Prostate gland (tissue), 2 donors: Measurements from ENCODE around the gene WDR20. TPM values are rescaled to one million over a fixed set of nuclear protein-coding genes. Genes with fewer than 3 reads are reported as not detected.

ENCODE experiments used
- DNase-seq: peaks from one replicate; pipeline ENCODE4 v3.0.0-alpha.2; 2019; ENCODE audit warnings: low spot score
- H3K27ac ChIP-seq, 2 donors: fragments of 200-600 bp; sonication (generic); 2 replicates each; pipeline ENCODE4 v1.5.1; 2017 to 2019
- H3K27me3 ChIP-seq: fragments of 200-600 bp; sonication (generic); replicated peaks from 2 replicates; pipeline ENCODE4 v1.5.1; 2019; ENCODE audit not compliant: insufficient read depth
- H3K36me3 ChIP-seq, 2 donors: fragments of 200-600 bp; sonication (generic); 1 replicate in 1 of 2; 2 replicates in 1 of 2; pipeline versions ENCODE4 v1.5.1 to v1.8.1; 2017 to 2019
- H3K4me1 ChIP-seq: fragments of 200-600 bp; sonication (generic); replicated peaks from 2 replicates; pipeline ENCODE4 v1.5.1; 2019
- H3K4me3 ChIP-seq, 2 donors: fragments of 200-600 bp; sonication (generic); 2 replicates each; pipeline ENCODE4 v1.5.1; 2017 to 2019
- H3K9me3 ChIP-seq: fragments of 200-600 bp; sonication (generic); 2 replicates; pipeline ENCODE4 v1.5.1; 2017
- POLR2A ChIP-seq: fragments of 450-650 bp; IDR thresholded peaks from one replicate; pipeline ENCODE4 v1.6.1; 2016; ENCODE audit warnings: antibody characterized with exemption, mild to moderate bottlenecking
- POLR2AphosphoS5 ChIP-seq: sonication (generic); formaldehyde crosslinking; IDR thresholded peaks from one replicate; pipeline ENCODE4 v1.6.1; 2017; ENCODE audit warnings: antibody characterized with exemption
- WGBS: methylation state at CpG from one replicate; pipeline ENCODE4 v1.1.5; 2018; 5-methylcytosine and 5-hydroxymethylcytosine counted together
- intact Hi-C: fragments of 100-400 bp; cut with DNase I; formaldehyde crosslinking; loops from one replicate; pipeline ENCODE4 v1.14.2; 2022
- total RNA-seq, 2 donors: library from RNA; depleted of rRNA; stranded (reverse); fragments of >200 nt; gene quantifications; one replicate each; pipeline ENCODE4 v1.1.0, GENCODE V29; 2016
- TF ChIP-seq, protein P1 (sequence below), 4 experiments: fragments of 200-600 bp in 2 of 4; fragments of 450-650 bp in 2 of 4; sonication (generic) in 2 of 4; IDR thresholded peaks; 1 replicate in 3 of 4; 2 replicates in 1 of 4; pipeline ENCODE4 v1.5.1; 2016 to 2019; ENCODE audit warnings: antibody characterized with exemption in 4 of 4, mild to moderate bottlenecking in 2 of 4, moderate library complexity in 2 of 4

Gene WDR20
- total RNA-seq, 2 donors from 2014 or later = 36.6 to 38.6 TPM

- intact Hi-C loops = no loop called here
- 92% methylated on average over 5 of the region's 5 CpGs for WGBS
- H3K4me1 ChIP-seq = no peaks in the 10 kb centered on the region
- DNase-seq = no peak
- H3K36me3 ChIP-seq = no peaks in the 10 kb centered on the region
- TF ChIP-seq POLR2AphosphoS5 (no peak), POLR2A (no peak)
- TF ChIP-seq, protein P1, sequence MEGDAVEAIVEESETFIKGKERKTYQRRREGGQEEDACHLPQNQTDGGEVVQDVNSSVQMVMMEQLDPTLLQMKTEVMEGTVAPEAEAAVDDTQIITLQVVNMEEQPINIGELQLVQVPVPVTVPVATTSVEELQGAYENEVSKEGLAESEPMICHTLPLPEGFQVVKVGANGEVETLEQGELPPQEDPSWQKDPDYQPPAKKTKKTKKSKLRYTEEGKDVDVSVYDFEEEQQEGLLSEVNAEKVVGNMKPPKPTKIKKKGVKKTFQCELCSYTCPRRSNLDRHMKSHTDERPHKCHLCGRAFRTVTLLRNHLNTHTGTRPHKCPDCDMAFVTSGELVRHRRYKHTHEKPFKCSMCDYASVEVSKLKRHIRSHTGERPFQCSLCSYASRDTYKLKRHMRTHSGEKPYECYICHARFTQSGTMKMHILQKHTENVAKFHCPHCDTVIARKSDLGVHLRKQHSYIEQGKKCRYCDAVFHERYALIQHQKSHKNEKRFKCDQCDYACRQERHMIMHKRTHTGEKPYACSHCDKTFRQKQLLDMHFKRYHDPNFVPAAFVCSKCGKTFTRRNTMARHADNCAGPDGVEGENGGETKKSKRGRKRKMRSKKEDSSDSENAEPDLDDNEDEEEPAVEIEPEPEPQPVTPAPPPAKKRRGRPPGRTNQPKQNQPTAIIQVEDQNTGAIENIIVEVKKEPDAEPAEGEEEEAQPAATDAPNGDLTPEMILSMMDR (IDR thresholded peaks at IDR 0.05) = no peak
- H3K4me3 ChIP-seq = no peak overlapping the region
- no peak overlapping the region for H3K27ac ChIP-seq
- no peaks in the 10 kb centered on the region for H3K9me3 ChIP-seq
- no peaks in the 10 kb centered on the region for H3K27me3 ChIP-seq
These were observed 65.9 kb downstream of the WDR20 start for GRCh38 chr14:102205560-102205959.

DNA sequence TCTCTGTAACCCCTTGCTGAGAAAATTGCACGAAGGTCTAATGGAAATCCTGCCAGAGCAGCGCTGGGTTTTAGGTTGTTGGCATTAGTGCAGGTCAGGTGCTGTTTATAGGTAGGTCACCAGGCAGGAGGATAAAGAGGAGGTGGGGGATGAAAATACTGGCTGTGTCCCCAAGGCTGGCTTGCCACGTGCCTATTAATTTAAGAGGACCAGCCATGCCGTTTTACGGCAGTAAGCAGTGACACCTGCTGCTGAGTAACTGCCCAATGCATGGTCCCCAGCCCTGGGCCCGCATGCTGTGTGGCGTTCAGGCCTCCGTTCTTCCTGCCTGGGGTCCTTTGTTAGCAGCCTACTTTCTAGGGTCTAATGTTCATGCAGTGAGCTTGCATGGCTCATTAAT, 67.2 kb downstream of the WDR20 start:
- intact Hi-C loops = no loop called here
- Histone ChIP-seq H3K27ac (no peak overlapping the region), H3K9me3 (no peaks in the 10 kb centered on the region), H3K4me1 (no peaks in the 10 kb centered on the region), H3K36me3 (no peaks in the 10 kb centered on the region), H3K4me3 (no peak overlapping the region), H3K27me3 (no peaks in the 10 kb centered on the region)
- WGBS = 75% methylated on average over 8 of the region's 8 CpGs
- no peak for DNase-seq
- TF ChIP-seq POLR2AphosphoS5 = no peak
- no peak for TF ChIP-seq POLR2A
- TF ChIP-seq, protein P1 (IDR thresholded peaks at IDR 0.05) = no peak

DNA sequence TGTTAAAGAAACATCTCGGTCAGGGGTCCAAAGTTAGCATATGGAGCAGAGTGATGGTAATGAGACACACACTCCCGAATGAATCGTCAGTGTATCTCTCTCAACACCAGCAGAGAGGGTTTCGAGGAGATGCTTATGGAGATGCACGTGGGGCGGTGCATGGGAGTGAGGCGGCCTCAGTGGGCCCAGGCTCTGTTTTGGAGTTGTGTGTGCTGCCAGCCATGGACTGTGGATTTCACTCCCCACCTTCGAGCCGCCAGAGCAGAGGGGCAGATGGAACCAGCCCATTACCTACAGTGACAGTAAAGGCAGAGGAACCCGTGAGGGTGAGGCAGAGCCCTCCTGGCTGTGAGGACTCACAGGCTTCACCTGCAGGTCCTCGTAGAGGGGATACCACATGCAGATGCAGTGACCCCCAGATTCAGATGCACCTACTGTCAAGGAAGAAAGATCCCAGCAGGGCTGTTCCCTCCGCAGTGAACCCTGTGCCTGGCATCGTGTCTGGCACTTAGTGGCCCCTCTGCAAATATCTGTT, 68.2 kb downstream of the WDR20 start:
- Histone ChIP-seq H3K4me3 (no peak overlapping the region), H3K36me3 (no peaks in the 10 kb centered on the region), H3K27me3 (no peaks in the 10 kb centered on the region), H3K4me1 (no peaks in the 10 kb centered on the region), H3K27ac (no peak overlapping the region), H3K9me3 (no peaks in the 10 kb centered on the region)
- no peak for DNase-seq
- TF ChIP-seq, protein P1 (IDR thresholded peaks at IDR 0.05) = no peak
- no peak for TF ChIP-seq POLR2A
- no peak for TF ChIP-seq POLR2AphosphoS5
- 93% methylated on average over 13 of the region's 13 CpGs for WGBS
- intact Hi-C loops = no loop called here

GRCh38 chr14:102208741-102209140, 69.0 kb downstream of the WDR20 start:
- Histone ChIP-seq H3K4me3 (no peak overlapping the region), H3K27ac (no peak overlapping the region), H3K9me3 (no peaks in the 10 kb centered on the region), H3K27me3 (no peaks in the 10 kb centered on the region), H3K4me1 (no peaks in the 10 kb centered on the region), H3K36me3 (no peaks in the 10 kb centered on the region)
- 94% methylated on average over 17 of the region's 17 CpGs for WGBS
- DNase-seq = no peak
- intact Hi-C loops = no loop called here
- TF ChIP-seq, protein P1 (IDR thresholded peaks at IDR 0.05) = no peak
- TF ChIP-seq POLR2AphosphoS5 (no peak), POLR2A (no peak)

DNA sequence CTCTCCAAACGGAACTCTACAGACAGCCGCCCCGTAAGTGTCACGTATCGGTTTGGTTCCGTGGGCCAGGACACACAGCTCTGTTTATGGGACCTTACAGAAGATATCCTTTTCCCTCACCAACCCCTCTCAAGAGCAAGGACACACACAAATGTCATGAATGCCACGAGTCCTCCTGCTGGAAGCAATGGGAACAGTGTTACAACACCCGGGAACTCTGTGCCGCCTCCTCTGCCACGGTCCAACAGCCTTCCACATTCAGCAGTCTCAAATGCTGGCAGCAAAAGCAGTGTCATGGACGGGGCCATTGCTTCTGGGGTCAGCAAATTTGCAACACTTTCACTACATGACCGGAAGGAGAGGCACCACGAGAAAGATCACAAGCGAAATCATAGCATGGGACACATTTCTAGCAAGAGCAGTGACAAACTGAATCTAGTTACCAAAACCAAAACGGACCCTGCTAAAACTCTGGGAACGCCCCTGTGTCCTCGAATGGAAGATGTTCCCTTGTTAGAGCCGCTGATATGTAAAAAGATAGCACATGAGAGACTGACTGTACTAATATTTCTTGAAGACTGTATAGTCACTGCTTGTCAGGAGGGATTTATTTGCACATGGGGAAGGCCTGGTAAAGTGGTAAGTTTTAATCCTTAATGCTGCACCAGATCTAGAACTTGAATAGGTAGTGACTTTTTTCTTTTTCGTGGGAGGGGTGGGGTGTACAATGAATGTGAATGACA, 69.7 kb downstream of the WDR20 start:
- H3K36me3 ChIP-seq = no peaks in the 10 kb centered on the region
- 75% methylated on average over 19 of the region's 19 CpGs for WGBS

More for the DNA sequence above, 69.7 kb downstream of the WDR20 start:
- Histone ChIP-seq H3K4me1 (no peaks in the 10 kb centered on the region), H3K27ac (no peak overlapping the region), H3K9me3 (no peaks in the 10 kb centered on the region), H3K4me3 (no peak overlapping the region), H3K27me3 (no peaks in the 10 kb centered on the region)
- DNase-seq = no peak
- TF ChIP-seq, protein P1 (IDR thresholded peaks at IDR 0.05) = no peak
- no peak for TF ChIP-seq POLR2AphosphoS5
- TF ChIP-seq POLR2A = no peak
- intact Hi-C loops = no loop called here
